Upper lobe of left lung (tissue), 6 donors: Measurements from ENCODE around the gene THOC5. TPM values are rescaled to one million over a fixed set of nuclear protein-coding genes. Genes with fewer than 3 reads are reported as not detected.
A peak's percentile ranks its signal among the peaks of the same experiment; 100 is the strongest.

Experiments used
- ATAC-seq, 2 donors: fragments of 200-7000 bp; cut with Tn5 transposase; one replicate each; pipeline ENCODE4 v1.9.1; 2022; ENCODE audit warnings: mild to moderate bottlenecking in 2 of 2, moderate library complexity in 2 of 2; ENCODE audit not compliant: low FRiP score in 2 of 2
- DNase-seq, 2 donors: peaks; one replicate each; pipeline ENCODE4 v3.0.0-alpha.2; 2019 to 2020
- H3K27ac ChIP-seq, 4 donors: fragments of 200-600 bp; sonication (generic); one replicate each; pipeline ENCODE4 v1.5.1; 2016 to 2019
- H3K27me3 ChIP-seq, 4 donors: fragments of 200-600 bp; sonication (generic); one replicate each; pipeline ENCODE4 v1.5.1; 2017 to 2019
- H3K36me3 ChIP-seq, 4 donors: fragments of 200-600 bp; sonication (generic); one replicate each; pipeline ENCODE4 v1.5.1; 2016 to 2019
- H3K4me1 ChIP-seq, 4 donors: fragments of 200-600 bp; sonication (generic); one replicate each; pipeline ENCODE4 v1.5.1; 2018 to 2019
- H3K4me3 ChIP-seq, 4 donors: fragments of 200-600 bp; sonication (generic); one replicate each; pipeline ENCODE4 v1.5.1; 2017 to 2019; ENCODE audit warnings: mild to moderate bottlenecking in 2 of 4, moderate library complexity in 1 of 4
- H3K9me3 ChIP-seq, 4 donors: fragments of 200-600 bp; sonication (generic); one replicate each; pipeline ENCODE4 v1.5.1; 2018 to 2019
- EP300 ChIP-seq, 4 donors: sonication (generic); formaldehyde crosslinking; IDR thresholded peaks; one replicate each; pipeline ENCODE4 v1.5.1; 2017; ENCODE audit warnings: antibody characterized with exemption in 4 of 4, control low read depth in 2 of 4
- POLR2A ChIP-seq, 4 donors: fragments of 450-650 bp; IDR thresholded peaks; one replicate each; pipeline ENCODE4 v1.5.1; 2016 to 2017; ENCODE audit warnings: antibody characterized with exemption in 4 of 4, mild to moderate bottlenecking in 2 of 4
- POLR2AphosphoS5 ChIP-seq, 2 donors: sonication (generic); formaldehyde crosslinking; IDR thresholded peaks; one replicate each; pipeline ENCODE4 v1.5.1; 2017; ENCODE audit warnings: antibody characterized with exemption in 2 of 2
- WGBS, 2 donors: methylation state at CpG; one replicate each; pipeline ENCODE4 v1.1.5; 2017 to 2018; 5-methylcytosine and 5-hydroxymethylcytosine counted together
- total RNA-seq, 6 donors: library from RNA; depleted of rRNA in 4 of 6; stranded (reverse); fragments of >200 nt in 4 of 6; gene quantifications; one replicate each; pipeline versions ENCODE4 v1.1.0 to v1.2.1, GENCODE V29; 2016 to 2021
- TF ChIP-seq, protein P1 (sequence below), 6 experiments: fragments of 450-650 bp in 4 of 6; fragments of 200-600 bp in 2 of 6; sonication (generic) in 2 of 6; IDR thresholded peaks; one replicate each; pipeline ENCODE4 v1.5.1; 2016 to 2019; ENCODE audit warnings: antibody characterized with exemption in 6 of 6
- donor health status: DM: no; HTN: no; CAD: no; lungs with moderate emphysema.
- donor health status: DM: no; HTN: yes; CAD: no; lungs with severe emphysema.

The THOC5 gene
- total RNA-seq, 6 donors from 2014 or later, result 30.1 to 126 (median 57.4) TPM

DNA sequence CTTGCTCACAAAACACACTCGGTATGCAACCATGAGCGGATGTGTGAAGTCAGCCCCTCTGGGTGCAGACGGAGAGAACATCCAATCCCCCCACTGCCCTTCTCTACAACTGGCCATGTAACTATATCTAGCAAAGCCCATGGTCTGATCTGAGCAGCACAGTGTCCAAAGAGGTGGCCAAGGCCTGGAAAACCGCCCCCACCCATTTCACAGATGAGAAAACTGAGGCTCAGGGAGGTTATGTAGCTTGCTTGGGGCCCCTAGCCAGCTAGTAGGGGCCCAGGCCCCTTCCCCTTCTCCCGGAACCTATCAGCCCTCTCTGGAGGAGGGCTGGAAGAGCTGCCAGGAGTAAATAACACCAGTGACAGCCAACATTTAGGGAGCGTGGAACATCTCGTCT is 89.0 kb downstream of the THOC5 start:
- no peaks in the 10 kb centered on the region for H3K27me3 ChIP-seq
- no peaks in the 10 kb centered on the region for H3K36me3 ChIP-seq
- H3K4me3 ChIP-seq, result no peak overlapping the region
- DNase-seq (no peak), ATAC-seq (no peak)
- H3K4me1 ChIP-seq, result no peaks in the 10 kb centered on the region
- H3K9me3 ChIP-seq, result no peaks in the 10 kb centered on the region
- 86 to 94% methylated on average over 5 to 7 of the region's 7 CpGs for WGBS, 2 donors
- H3K27ac ChIP-seq, result no peak overlapping the region
- TF ChIP-seq, protein P1, sequence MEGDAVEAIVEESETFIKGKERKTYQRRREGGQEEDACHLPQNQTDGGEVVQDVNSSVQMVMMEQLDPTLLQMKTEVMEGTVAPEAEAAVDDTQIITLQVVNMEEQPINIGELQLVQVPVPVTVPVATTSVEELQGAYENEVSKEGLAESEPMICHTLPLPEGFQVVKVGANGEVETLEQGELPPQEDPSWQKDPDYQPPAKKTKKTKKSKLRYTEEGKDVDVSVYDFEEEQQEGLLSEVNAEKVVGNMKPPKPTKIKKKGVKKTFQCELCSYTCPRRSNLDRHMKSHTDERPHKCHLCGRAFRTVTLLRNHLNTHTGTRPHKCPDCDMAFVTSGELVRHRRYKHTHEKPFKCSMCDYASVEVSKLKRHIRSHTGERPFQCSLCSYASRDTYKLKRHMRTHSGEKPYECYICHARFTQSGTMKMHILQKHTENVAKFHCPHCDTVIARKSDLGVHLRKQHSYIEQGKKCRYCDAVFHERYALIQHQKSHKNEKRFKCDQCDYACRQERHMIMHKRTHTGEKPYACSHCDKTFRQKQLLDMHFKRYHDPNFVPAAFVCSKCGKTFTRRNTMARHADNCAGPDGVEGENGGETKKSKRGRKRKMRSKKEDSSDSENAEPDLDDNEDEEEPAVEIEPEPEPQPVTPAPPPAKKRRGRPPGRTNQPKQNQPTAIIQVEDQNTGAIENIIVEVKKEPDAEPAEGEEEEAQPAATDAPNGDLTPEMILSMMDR (IDR thresholded peaks at IDR 0.05), result no peak

DNA sequence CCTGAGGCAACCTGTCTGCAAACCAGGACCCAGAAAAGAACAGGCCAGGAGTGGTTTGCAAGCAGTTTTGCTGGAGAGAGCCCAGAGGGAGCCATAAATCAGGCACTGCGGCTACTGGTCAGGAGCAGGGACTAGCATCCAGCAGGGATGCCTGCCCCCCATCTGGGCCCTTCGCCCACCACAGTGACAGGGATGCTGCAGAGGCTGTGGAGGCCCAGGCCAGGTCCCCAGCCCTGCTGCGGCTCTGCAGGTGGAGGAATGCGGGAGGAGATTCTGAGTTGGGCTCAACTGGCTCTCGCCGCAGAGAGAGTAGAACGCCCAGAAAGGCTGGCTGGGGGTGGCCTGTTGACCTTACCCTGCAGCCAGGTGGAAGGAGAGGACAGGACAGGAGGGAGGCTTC is 89.9 kb downstream of the THOC5 start:
- 86 to 88% methylated on average over 5 to 7 of the region's 7 CpGs for WGBS, 2 donors
- Histone ChIP-seq H3K4me1 (no peaks in the 10 kb centered on the region), H3K36me3 (no peaks in the 10 kb centered on the region), H3K27me3 (no peaks in the 10 kb centered on the region), H3K9me3 (no peaks in the 10 kb centered on the region), H3K27ac (no peak overlapping the region), H3K4me3 (no peak overlapping the region)
- ATAC-seq (no peak), DNase-seq (peak in 1 of 2 donors; percentile 53)
- TF ChIP-seq POLR2A (IDR thresholded peaks at IDR 0.05) (no peak), POLR2AphosphoS5 (IDR thresholded peaks at IDR 0.05) (no peak), EP300 (IDR thresholded peaks at IDR 0.05) (no peak)
- TF ChIP-seq, protein P1 (IDR thresholded peaks at IDR 0.05), result no peak

- no peaks in the 10 kb centered on the region for H3K36me3 ChIP-seq
- no peak overlapping the region for H3K4me3 ChIP-seq
- ATAC-seq, result no peak
- 83 to 88% methylated on average over 5 of the region's 5 CpGs for WGBS, 2 donors
- no peak overlapping the region for H3K27ac ChIP-seq
- no peaks in the 10 kb centered on the region for H3K9me3 ChIP-seq
- TF ChIP-seq POLR2AphosphoS5 (IDR thresholded peaks at IDR 0.05) (no peak), EP300 (IDR thresholded peaks at IDR 0.05) (no peak), POLR2A (IDR thresholded peaks at IDR 0.05) (no peak)
- TF ChIP-seq, protein P1 (IDR thresholded peaks at IDR 0.05), result no peak
- no peaks in the 10 kb centered on the region for H3K4me1 ChIP-seq
- H3K27me3 ChIP-seq, result no peaks in the 10 kb centered on the region
- DNase-seq, result no peak
These were observed 92.3 kb downstream of the THOC5 start for GRCh38 chr22:29461263-29461662.

- no peak overlapping the region for H3K4me3 ChIP-seq
- no peak for TF ChIP-seq EP300 (IDR thresholded peaks at IDR 0.05)
- no peak for TF ChIP-seq POLR2AphosphoS5 (IDR thresholded peaks at IDR 0.05)
- no peak for TF ChIP-seq POLR2A (IDR thresholded peaks at IDR 0.05)
- TF ChIP-seq, protein P1 (IDR thresholded peaks at IDR 0.05), result no peak
- WGBS, 2 donors, result 70% methylated on average over 8 of the region's 9 CpGs; no CpG with 5 or more reads in 1 of the 2 donors
- no peaks in the 10 kb centered on the region for H3K4me1 ChIP-seq
- no peak for DNase-seq
- ATAC-seq, result no peak
- H3K36me3 ChIP-seq, result no peaks in the 10 kb centered on the region
- H3K9me3 ChIP-seq, result no peaks in the 10 kb centered on the region
- H3K27me3 ChIP-seq, result no peaks in the 10 kb centered on the region
- H3K27ac ChIP-seq, result no peak overlapping the region
These were observed 93.8 kb downstream of the THOC5 start for GRCh38 chr22:29459773-29460172.

DNA sequence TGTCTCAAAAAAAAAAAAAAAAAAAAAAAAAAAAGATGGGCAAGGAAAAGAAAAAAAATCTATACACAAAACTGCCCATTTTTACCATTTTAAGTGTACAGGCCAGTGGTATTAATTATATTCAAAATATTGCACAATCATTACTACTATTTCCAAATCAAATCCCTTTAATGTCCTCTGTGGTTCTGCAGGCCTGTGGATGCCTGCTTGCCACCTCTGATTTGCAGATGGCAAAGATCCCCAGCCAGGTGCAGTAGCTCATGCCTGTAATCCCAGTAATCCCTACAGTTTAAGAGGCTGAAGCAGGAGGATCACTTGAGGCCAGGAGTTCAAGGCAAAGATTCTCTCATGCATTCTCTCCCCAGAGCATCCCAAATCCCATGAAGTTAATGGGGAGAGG is 95.0 kb downstream of the THOC5 start:
- no peak for ATAC-seq

More for the DNA sequence above, 95.0 kb downstream of the THOC5 start:
- Histone ChIP-seq H3K36me3 (no peaks in the 10 kb centered on the region), H3K9me3 (no peaks in the 10 kb centered on the region), H3K4me3 (no peak overlapping the region), H3K27ac (no peak overlapping the region), H3K27me3 (no peaks in the 10 kb centered on the region), H3K4me1 (no peaks in the 10 kb centered on the region)
- no peak for DNase-seq
- no peak for TF ChIP-seq EP300 (IDR thresholded peaks at IDR 0.05)
- no peak for TF ChIP-seq POLR2A (IDR thresholded peaks at IDR 0.05)
- TF ChIP-seq, protein P1 (IDR thresholded peaks at IDR 0.05), result no peak
- no peak for TF ChIP-seq POLR2AphosphoS5 (IDR thresholded peaks at IDR 0.05)
